H1 (cell line): ENCODE results near the gene SMIM9. TPM values are rescaled to one million over a fixed set of nuclear protein-coding genes. Genes with fewer than 3 reads are reported as not detected.

Experiments used
- CTCF ChIA-PET: fragments of 300-600 bp; sonication (Branson Sonifier 250); formaldehyde crosslinking; loops from one replicate; lab custom pipeline; 2021; ENCODE audit not compliant: partially characterized antibody; lab: Charles Lee
- POLR2A ChIA-PET: fragments of 300-600 bp; sonication (Branson Sonifier 250); formaldehyde crosslinking; loops from one replicate; lab custom pipeline; 2021; ENCODE audit warnings: inconsistent platforms; ENCODE audit not compliant: partially characterized antibody; lab: Charles Lee
- DNase-seq, 2 experiments: peaks; one replicate each; pipeline versions ENCODE4 v3.0.0 to v3.0.0-alpha.2; 2010 to 2022; ENCODE audit warnings: low spot score in 2 of 2, low read depth in 1 of 2, mixed read lengths in 1 of 2
- FAIRE-seq: peaks from 2 replicates; lab custom pipeline; 2011; peaks lifted over from hg19 to GRCh38; lab: Jason Lieb, UNC
- H2AFZ ChIP-seq: 2 replicates; pipeline ENCODE4 v1.8.1; 2012; ENCODE audit warnings: low read length, inconsistent platforms
- H2AK5ac ChIP-seq: 2 replicates; pipeline ENCODE4 v1.6.1; 2013; ENCODE audit warnings: low read depth, low read length
- H2BK120ac ChIP-seq: replicated peaks from 2 replicates; pipeline ENCODE3; 2013; ENCODE audit warnings: low read depth, low read length, inconsistent platforms
- H2BK12ac ChIP-seq: 2 replicates; pipeline ENCODE4 v1.6.1; 2013; ENCODE audit warnings: low read depth, low read length
- H2BK15ac ChIP-seq: 2 replicates; pipeline ENCODE4 v1.6.1; 2013; ENCODE audit warnings: low read length
- H2BK20ac ChIP-seq: 2 replicates; pipeline ENCODE4 v1.6.1; 2013; ENCODE audit warnings: low read length
- H2BK5ac ChIP-seq: 2 replicates; pipeline ENCODE4 v1.6.1; 2013; ENCODE audit warnings: low read depth, low read length
- H3K14ac ChIP-seq: 2 replicates; pipeline ENCODE4 v1.6.1; 2013; ENCODE audit warnings: inconsistent platforms; ENCODE audit not compliant: insufficient read length
- H3K18ac ChIP-seq: 2 replicates; pipeline ENCODE4 v1.6.1; 2013; ENCODE audit warnings: low read length; ENCODE audit errors: extremely low read depth
- H3K23ac ChIP-seq: 2 replicates; pipeline ENCODE4 v1.6.1; 2013; ENCODE audit warnings: inconsistent platforms; ENCODE audit not compliant: insufficient read length
- H3K23me2 ChIP-seq: 2 replicates; pipeline ENCODE4 v1.6.1; 2013; ENCODE audit warnings: low read depth, low read length
- H3K27ac ChIP-seq: 2 replicates; pipeline ENCODE4 v1.6.1; 2011; ENCODE audit warnings: low read depth, low read length, inconsistent platforms
- H3K27me3 ChIP-seq, 4 experiments: replicated peaks in 1 of 4; 1 replicate in 1 of 4; 2 replicates in 3 of 4; pipeline versions ENCODE4 v1.6.1 to v1.8.1; 2011 to 2013; ENCODE audit warnings: low read length in 3 of 4, mild to moderate bottlenecking in 3 of 4, inconsistent platforms in 2 of 4, mixed read lengths in 2 of 4, moderate library complexity in 1 of 4; ENCODE audit not compliant: control insufficient read depth in 3 of 4, insufficient read depth in 3 of 4; ENCODE audit errors: extremely low read depth in 1 of 4
- H3K36me3 ChIP-seq, 4 experiments: 2 replicates each; pipeline versions ENCODE4 v1.6.1 to v1.8.1; 2011 to 2013; ENCODE audit warnings: mild to moderate bottlenecking in 4 of 4, low read length in 3 of 4, moderate library complexity in 2 of 4, control low read depth in 1 of 4, inconsistent platforms in 1 of 4; ENCODE audit not compliant: insufficient read depth in 4 of 4, control insufficient read depth in 2 of 4
- H3K4ac ChIP-seq: replicated peaks from 2 replicates; pipeline ENCODE3; 2013; ENCODE audit warnings: low read length, low read depth, mixed read lengths, inconsistent platforms; ENCODE audit not compliant: insufficient read length
- H3K4me1 ChIP-seq, 4 experiments: replicated peaks in 1 of 4; 1 replicate in 1 of 4; 2 replicates in 3 of 4; pipeline versions ENCODE4 v1.6.1 to v1.8.1; 2011 to 2013; ENCODE audit warnings: low read length in 3 of 4, inconsistent platforms in 2 of 4, mixed read lengths in 1 of 4; ENCODE audit not compliant: insufficient read depth in 4 of 4, control insufficient read depth in 3 of 4
- H3K4me2 ChIP-seq, 2 experiments: 2 replicates each; pipeline versions ENCODE4 v1.6.1 to v1.8.1; 2011 to 2013; ENCODE audit warnings: low read depth in 2 of 2, low read length in 2 of 2, control low read depth in 1 of 2, inconsistent platforms in 1 of 2, mild to moderate bottlenecking in 1 of 2; ENCODE audit not compliant: insufficient read depth in 1 of 2
- H3K4me3 ChIP-seq, 4 experiments: fragments of 200-600, 300-600 bp in 1 of 4; sonication (generic), shearing (Covaris generic), sonication (Bioruptor Twin) in 1 of 4; 2 replicates each; pipeline versions ENCODE4 v1.5.1 to v1.8.1; 2011 to 2016; ENCODE audit warnings: low read length in 4 of 4, low read depth in 3 of 4, control low read depth in 2 of 4, inconsistent platforms in 2 of 4, mild to moderate bottlenecking in 2 of 4, mixed read lengths in 1 of 4, moderate library complexity in 1 of 4; ENCODE audit not compliant: insufficient read depth in 2 of 4; ENCODE audit errors: extremely low read depth in 1 of 4
- H3K56ac ChIP-seq: replicated peaks from 2 replicates; pipeline ENCODE3; 2013; ENCODE audit warnings: low read depth, mild to moderate bottlenecking, mixed read lengths, low read length, inconsistent platforms; ENCODE audit not compliant: insufficient read length
- H3K79me1 ChIP-seq: 2 replicates; pipeline ENCODE4 v1.6.1; 2013; ENCODE audit warnings: low read depth, low read length, control low read depth
- H3K79me2 ChIP-seq, 2 experiments: 2 replicates each; pipeline versions ENCODE4 v1.6.1 to v1.8.1; 2012 to 2013; ENCODE audit warnings: low read length in 2 of 2, mild to moderate bottlenecking in 2 of 2, inconsistent platforms in 1 of 2; ENCODE audit not compliant: insufficient read depth in 2 of 2, control insufficient read depth in 1 of 2
- H3K9ac ChIP-seq, 4 experiments: replicated peaks in 1 of 4; 1 replicate in 1 of 4; 2 replicates in 3 of 4; pipeline versions ENCODE4 v1.6.1 to v1.8.1; 2011 to 2013; ENCODE audit warnings: low read depth in 3 of 4, low read length in 3 of 4, control low read depth in 2 of 4, mild to moderate bottlenecking in 2 of 4, moderate library complexity in 2 of 4, inconsistent platforms in 1 of 4; ENCODE audit errors: extremely low read depth in 1 of 4
- H3K9me3 ChIP-seq, 2 experiments: 2 replicates each; pipeline versions ENCODE4 v1.6.1 to v1.8.1; 2012 to 2013; ENCODE audit warnings: mild to moderate bottlenecking in 2 of 2, moderate library complexity in 2 of 2, control low read depth in 1 of 2, inconsistent platforms in 1 of 2, low read depth in 1 of 2, low read length in 1 of 2, mixed read lengths in 1 of 2; ENCODE audit not compliant: insufficient read depth in 2 of 2
- H4K20me1 ChIP-seq, 2 experiments: replicated peaks in 1 of 2; 2 replicates each; pipeline versions ENCODE3 to v1.8.1; 2011 to 2013; ENCODE audit warnings: inconsistent platforms in 2 of 2, low read length in 2 of 2, mild to moderate bottlenecking in 1 of 2; ENCODE audit not compliant: insufficient read depth in 2 of 2, control insufficient read depth in 1 of 2
- H4K5ac ChIP-seq: 2 replicates; pipeline ENCODE4 v1.6.1; 2013; ENCODE audit warnings: low read length, low read depth, mixed read lengths, inconsistent platforms; ENCODE audit not compliant: insufficient read length
- H4K8ac ChIP-seq: 2 replicates; pipeline ENCODE4 v1.8.0; 2013; ENCODE audit warnings: mild to moderate bottlenecking, moderate library complexity, low read length, inconsistent platforms; ENCODE audit not compliant: insufficient read depth; ENCODE audit errors: extremely low read depth
- H4K91ac ChIP-seq: replicated peaks from 2 replicates; pipeline ENCODE3; 2013; ENCODE audit warnings: low read length, mixed read lengths, inconsistent platforms; ENCODE audit not compliant: insufficient read length
- CBX8 ChIP-seq: fragments of 300-800, 300-1000 bp; sonication (generic); IDR thresholded peaks from 2 replicates; pipeline ENCODE4 v1.7.1; 2016; ENCODE audit warnings: low read depth, low read length, borderline replicate concordance
- NANOG ChIP-seq: IDR thresholded peaks from 2 replicates; pipeline ENCODE4 v1.6.1; 2011; ENCODE audit warnings: low read length, low read depth, mild to moderate bottlenecking, inconsistent platforms; ENCODE audit not compliant: insufficient read depth, poor library complexity, severe bottlenecking
- SP1 ChIP-seq: IDR thresholded peaks from 2 replicates; pipeline ENCODE4 v1.6.1; 2011; ENCODE audit warnings: low read depth, low read length
- WGBS, 2 experiments: shearing (Covaris generic) in 1 of 2; methylation state at CpG; one replicate each; pipeline versions ENCODE4 v1.1.6 to v1.1.7; 2013 to 2015; ENCODE audit warnings: low lambda C conversion rate in 2 of 2, mixed read lengths in 2 of 2, inconsistent platforms in 1 of 2, low coverage in 1 of 2, missing lambda C conversion rate in 1 of 2; ENCODE audit not compliant: insufficient replicate concordance in 2 of 2, insufficient coverage in 1 of 2, insufficient read length in 1 of 2; ENCODE audit errors: extremely low coverage in 1 of 2, missing lambda C conversion rate in 1 of 2; 5-methylcytosine and 5-hydroxymethylcytosine counted together
- polyA plus RNA-seq, 7 experiments: library from polyadenylated mRNA; depleted of rRNA in 3 of 7; stranded (reverse) in 5 of 7; unstranded in 2 of 7; fragments of >200 nt in 5 of 7; fragments of 200-250 nt in 2 of 7; gene quantifications; 1 replicate in 5 of 7; 2 replicates in 1 of 7; 4 replicates in 1 of 7; pipeline versions ENCODE4 v1.2.1 to v1.2.3, GENCODE V29; 2011 to 2013; ENCODE audit warnings: missing spikeins in 2 of 7, mixed read lengths in 2 of 7
- total RNA-seq: library from RNA; stranded (reverse); fragmentation: NEBNext Ultra II Directional; extraction: Animal tissue kit (Norgen Biotek cat#: 25700); gene quantifications from 2 replicates; pipeline ENCODE4 v1.2.1, GENCODE V29; 2021
- TF ChIP-seq, protein P1 (sequence below): IDR thresholded peaks from 2 replicates; pipeline ENCODE4 v1.6.1; 2012; ENCODE audit warnings: inconsistent platforms

Gene SMIM9
- total and polyA plus RNA-seq, 2 of the 8 experiments (the other 6 are each of a cell fraction or from before 2014, with no cell fraction given), result not detected

GRCh38 chrX:154804957-154805695 lies 29.3 kb downstream of the SMIM9 start, which contains the start of gene MPP1:
TSS of gene MPP1 (minus strand) at chrX:154805485. CDS start at chrX:154805373, 112 bp downstream.
- H2BK120ac ChIP-seq, result no peak within 1 kb of the TSS
- peaks cover 0 to 3% of the 10 kb centered on the region in 2 experiments for H4K20me1 ChIP-seq
- H2AFZ ChIP-seq, result no peak within 1 kb of the TSS; the same call in 1 of the 2 replicates
- H3K36me3 ChIP-seq, result no peaks in the 10 kb centered on the region
- H4K5ac ChIP-seq, result no peak within 1 kb of the TSS
- no peak within 1 kb of the TSS; a peak in 3 of 7 replicates for H3K9ac ChIP-seq
- no peaks in the 10 kb centered on the region for H3K79me2 ChIP-seq
- H3K56ac ChIP-seq, result no peak within 1 kb of the TSS
- H3K14ac ChIP-seq, result no peak within 1 kb of the TSS
- H2BK12ac ChIP-seq, result no peak within 1 kb of the TSS
- H3K4ac ChIP-seq, result no peak within 1 kb of the TSS
- no peak within 1 kb of the TSS for H4K91ac ChIP-seq
- H2AK5ac ChIP-seq, result no peak within 1 kb of the TSS
- H3K27me3 ChIP-seq, result peaks cover 0 to 27% (median 19%) of the 10 kb centered on the region in 4 experiments; a peak in 6 of 7 replicates
- H3K4me2 ChIP-seq, result peak within 1 kb of the TSS; percentile 86 to 92
- peak within 1 kb of the TSS; percentile 45 to 64 (median 55) for H3K4me3 ChIP-seq
- H3K9me3 ChIP-seq, result no peaks in the 10 kb centered on the region; a peak in 1 of 4 replicates
- no peak within 1 kb of the TSS for H2BK15ac ChIP-seq
- no peak within 1 kb of the TSS for H2BK20ac ChIP-seq
- peaks cover 2% of the 10 kb centered on the region; the same call in 1 of the 2 replicates for H3K23me2 ChIP-seq
- ChIA-PET POLR2A (interaction anchor here (0.8 to 1.6 kb wide), 4 partner anchors 13 to 39 kb away, joined by 3 to 6 read pairs (median 4); no protein-coding TSS in a partner anchor), CTCF (interaction anchor here (0.9 to 1.0 kb wide), 2 partner anchors 22 to 58 kb away, joined by 3 read pairs; no protein-coding TSS in a partner anchor)
- H4K8ac ChIP-seq, result peak within 1 kb of the TSS; percentile 80; the same call in 1 of the 2 replicates
- FAIRE-seq (no peak), DNase-seq (peak in 1 of 2 experiments; percentile 76)
- H3K27ac ChIP-seq, result no peak within 1 kb of the TSS
- peaks cover 0 to 7% (median 4%) of the 10 kb centered on the region in 4 experiments; a peak in 4 of 7 replicates for H3K4me1 ChIP-seq
- no peaks in the 10 kb centered on the region for H3K79me1 ChIP-seq
- no peak within 1 kb of the TSS; the same call in 1 of the 2 replicates for H3K18ac ChIP-seq
- 5% methylated on average over 37 of the region's 65 CpGs; no CpG with 5 or more reads in 1 of the 2 experiments for WGBS, 2 experiments
- no peak within 1 kb of the TSS for H2BK5ac ChIP-seq
- H3K23ac ChIP-seq, result no peak within 1 kb of the TSS
- no peak for TF ChIP-seq NANOG
- TF ChIP-seq, protein P1, sequence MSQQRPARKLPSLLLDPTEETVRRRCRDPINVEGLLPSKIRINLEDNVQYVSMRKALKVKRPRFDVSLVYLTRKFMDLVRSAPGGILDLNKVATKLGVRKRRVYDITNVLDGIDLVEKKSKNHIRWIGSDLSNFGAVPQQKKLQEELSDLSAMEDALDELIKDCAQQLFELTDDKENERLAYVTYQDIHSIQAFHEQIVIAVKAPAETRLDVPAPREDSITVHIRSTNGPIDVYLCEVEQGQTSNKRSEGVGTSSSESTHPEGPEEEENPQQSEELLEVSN, result peak; percentile 39; the same call in 1 of the 2 replicates
- TF ChIP-seq CBX8, result no peak
- TF ChIP-seq SP1, result peak; percentile 23; the same call in 1 of the 2 replicates
